K562 (cell line): Measurements from ENCODE around the gene CFAP44. TPM values are rescaled to one million over a fixed set of nuclear protein-coding genes. Genes with fewer than 3 reads are reported as not detected.

Experiments used
- ATAC-seq: fragments of 200-7000 bp; cut with Tn5 transposase; 3 replicates; pipeline ENCODE4 v1.9.1; 2020; ENCODE audit warnings: moderate library complexity
- BruUV-seq: library from RNA; stranded (reverse); fragments of 400-500 nt; replicated peaks from 2 replicates; lab custom pipeline; 2021; lab: Mats Ljungman, UMichigan
- CTCF ChIA-PET: fragments of 300-600 bp; formaldehyde crosslinking; extraction: SDS; loops from one replicate; lab custom pipeline; 2021; ENCODE audit warnings: low intra/inter-chr PET ratio; lab: Yijun Ruan, JAX
- POLR2A ChIA-PET: fragments of 300-600, 350-650 bp; sonication (Branson Sonifier 250); formaldehyde crosslinking; extraction: SDS; loops from one replicate; lab custom pipeline; 2021; ENCODE audit warnings: antibody characterized with exemption, inconsistent platforms; lab: Yijun Ruan, JAX
- DNase-seq, 4 experiments: peaks; one replicate each; pipeline versions ENCODE4 v3.0.0 to v3.0.0-alpha.2; 2011 to 2018; ENCODE audit warnings: low spot score in 3 of 4, mixed read lengths in 3 of 4; ENCODE audit errors: extremely low read depth in 1 of 4
- FAIRE-seq: peaks from 2 replicates; lab custom pipeline; 2011; peaks lifted over from hg19 to GRCh38; lab: Jason Lieb, UNC
- H2AFZ ChIP-seq: 2 replicates; pipeline ENCODE4 v1.6.0; 2011; ENCODE audit warnings: low read depth, low read length, control low read depth, inconsistent platforms
- H3K27ac ChIP-seq: fragments of 200-600 bp; 3 replicates; pipeline ENCODE4 v1.8.0; 2011; ENCODE audit warnings: low read depth, mild to moderate bottlenecking, control low read depth, inconsistent platforms, low read length, moderate library complexity, mixed read lengths; ENCODE audit errors: extremely low read depth
- H3K27me3 ChIP-seq, 2 experiments: fragments of 300-600 bp in 1 of 2; 2 replicates in 1 of 2; 3 replicates in 1 of 2; pipeline versions ENCODE4 v1.6.0 to v1.8.0; 2011; ENCODE audit warnings: inconsistent platforms in 2 of 2, low read length in 2 of 2, mild to moderate bottlenecking in 1 of 2, mixed read lengths in 1 of 2, moderate library complexity in 1 of 2; ENCODE audit not compliant: control insufficient read depth in 2 of 2, insufficient read depth in 2 of 2
- H3K36me3 ChIP-seq: fragments of 300-600 bp; 3 replicates; pipeline ENCODE4 v1.8.0; 2011; ENCODE audit warnings: mild to moderate bottlenecking, low read length, inconsistent platforms; ENCODE audit not compliant: control insufficient read depth, insufficient read depth
- H3K4me1 ChIP-seq, 2 experiments: fragments of 200-600 bp in 1 of 2; replicated peaks in 1 of 2; 2 replicates in 1 of 2; 3 replicates in 1 of 2; pipeline versions ENCODE4 v1.5.1 to v1.8.0; 2011; ENCODE audit warnings: inconsistent platforms in 2 of 2, low read length in 2 of 2, mild to moderate bottlenecking in 1 of 2, mixed read lengths in 1 of 2, moderate library complexity in 1 of 2; ENCODE audit not compliant: control insufficient read depth in 2 of 2, insufficient read depth in 2 of 2
- H3K4me2 ChIP-seq: 2 replicates; pipeline ENCODE4 v1.6.1; 2011; ENCODE audit warnings: low read length, control low read depth, inconsistent platforms, mixed read lengths; ENCODE audit not compliant: insufficient read depth
- H3K4me3 ChIP-seq: fragments of 200-600 bp; sonication (generic), shearing (Covaris generic); 2 replicates; pipeline ENCODE4 v1.5.1; 2016; ENCODE audit warnings: control low read depth, inconsistent platforms
- H3K79me2 ChIP-seq: fragments of 200-600 bp; 3 replicates; pipeline ENCODE4 v1.8.0; 2011; ENCODE audit warnings: low read length, inconsistent platforms; ENCODE audit not compliant: control insufficient read depth, insufficient read depth
- H3K9ac ChIP-seq, 2 experiments: 2 replicates each; pipeline versions ENCODE4 v1.6.0 to v1.6.1; 2011; ENCODE audit warnings: low read depth in 2 of 2, low read length in 2 of 2, control low read depth in 1 of 2, inconsistent platforms in 1 of 2, mild to moderate bottlenecking in 1 of 2, mixed read lengths in 1 of 2; ENCODE audit not compliant: insufficient read depth in 1 of 2
- H3K9me1 ChIP-seq: one replicate; pipeline ENCODE4 v1.6.0; 2011; ENCODE audit warnings: inconsistent platforms, mild to moderate bottlenecking, low read length, moderate library complexity; ENCODE audit not compliant: control insufficient read depth, insufficient read depth
- H3K9me3 ChIP-seq: replicated peaks from 2 replicates; pipeline ENCODE4 v1.5.1; 2011; ENCODE audit warnings: low read depth, low read length, inconsistent platforms; ENCODE audit not compliant: control insufficient read depth, insufficient read depth
- H4K20me1 ChIP-seq: replicated peaks from 2 replicates; pipeline ENCODE4 v1.6.1; 2011; ENCODE audit warnings: low read length, inconsistent platforms, mixed read lengths; ENCODE audit not compliant: control insufficient read depth, insufficient read depth
- ARID1B ChIP-seq: fragments of 450-650 bp; IDR thresholded peaks from 2 replicates; pipeline ENCODE4 v1.6.1; 2016; ENCODE audit warnings: antibody characterized with exemption, mild to moderate bottlenecking, inconsistent platforms
- CTBP1 ChIP-seq: fragments of 450-650 bp; IDR thresholded peaks from 2 replicates; pipeline ENCODE4 v1.6.1; 2016; ENCODE audit warnings: borderline replicate concordance
- FOXK1 ChIP-seq: sonication (generic); formaldehyde crosslinking; IDR thresholded peaks from 2 replicates; pipeline ENCODE4 v1.8.0; 2022; ENCODE audit warnings: missing genetic modification reagents, mild to moderate bottlenecking, borderline replicate concordance
- FOXK2 ChIP-seq, 2 experiments: fragments of 450-650 bp; IDR thresholded peaks in 1 of 2; conservative IDR thresholded peaks in 1 of 2; 2 replicates each; pipeline ENCODE4 v1.6.1; 2016; ENCODE audit warnings: low read depth in 2 of 2, mild to moderate bottlenecking in 1 of 2
- HDAC3 ChIP-seq: fragments of 450-650 bp; IDR thresholded peaks from 2 replicates; pipeline ENCODE4 v1.6.1; 2018; ENCODE audit warnings: borderline replicate concordance, mild to moderate bottlenecking, moderate library complexity; ENCODE audit not compliant: partially characterized antibody
- HDGF ChIP-seq: fragments of 450-650 bp; IDR thresholded peaks from 2 replicates; pipeline ENCODE4 v1.6.1; 2016
- TAF9B ChIP-seq: fragments of 450-650 bp; IDR thresholded peaks from 2 replicates; pipeline ENCODE4 v1.6.1; 2018; ENCODE audit warnings: mild to moderate bottlenecking; ENCODE audit not compliant: partially characterized antibody
- THAP7 ChIP-seq: fragments of 250-450 bp; sonication (Bioruptor Pico); IDR thresholded peaks from 2 replicates; pipeline ENCODE4 v1.5.0; 2021
- THRAP3 ChIP-seq: fragments of 450-650 bp; IDR thresholded peaks from 2 replicates; pipeline ENCODE4 v1.6.1; 2016; ENCODE audit warnings: mild to moderate bottlenecking, inconsistent platforms, borderline replicate concordance
- YY1 ChIP-seq, 3 experiments: IDR thresholded peaks; 2 replicates each; pipeline ENCODE4 v1.6.1; 2011; ENCODE audit warnings: low read length in 2 of 3, mild to moderate bottlenecking in 2 of 3, moderate library complexity in 2 of 3, borderline replicate concordance in 1 of 3, control low read depth in 1 of 3, low read depth in 1 of 3; ENCODE audit not compliant: insufficient read depth in 3 of 3, insufficient replicate concordance in 2 of 3, control insufficient read depth in 1 of 3, insufficient read length in 1 of 3; ENCODE audit errors: extremely low read depth in 1 of 3
- ZNF282 ChIP-seq: sonication (generic); formaldehyde crosslinking; IDR thresholded peaks from 2 replicates; pipeline ENCODE4 v1.8.1; 2023; ENCODE audit warnings: missing genetic modification reagents
- WGBS: fragments of 100-300 bp; shearing (Covaris generic); methylation state at CpG from one replicate; pipeline ENCODE4 v1.1.6; 2016; ENCODE audit warnings: low coverage, mixed read lengths; ENCODE audit not compliant: insufficient coverage; ENCODE audit errors: missing lambda C conversion rate; 5-methylcytosine and 5-hydroxymethylcytosine counted together
- in situ Hi-C: fragments of 300-500 bp; cut with MboI; formaldehyde crosslinking; loops from 4 replicates; pipeline ENCODE4 v1.15.0; 2018; ENCODE audit warnings: inconsistent platforms, mixed read lengths
- intact Hi-C: fragments of 100-400 bp; cut with micrococcal nuclease; formaldehyde crosslinking; loops from 2 replicates; pipeline ENCODE4 v1.14.2; 2022
- polyA plus RNA-seq, 8 experiments: library from polyadenylated mRNA; depleted of rRNA in 4 of 8; stranded (reverse) in 5 of 8; unstranded in 3 of 8; fragments of >200 nt; fragmentation: Nextera tagmentation in 2 of 8; fragmentation: Illumina TruSeq in 1 of 8; extraction: Ambion mirVana in 2 of 8; extraction: Trizol in 1 of 8; gene quantifications; 2 replicates each; pipeline versions ENCODE4 v1.2.1 to v1.2.3, GENCODE V29; 2011 to 2014; ENCODE audit warnings: inconsistent platforms in 1 of 8, missing spikeins in 1 of 8
- total RNA-seq, 7 experiments: library from RNA; depleted of rRNA in 6 of 7; stranded (reverse); fragments of >200 nt in 6 of 7; fragmentation: Illumina TruSeq in 2 of 7; extraction: Trizol in 2 of 7; gene quantifications; 2 replicates each; pipeline versions ENCODE4 v1.2.1 to v1.2.3, GENCODE V29; 2011 to 2021; ENCODE audit warnings: low replicate concordance in 1 of 7

Gene CFAP44
- total and polyA plus RNA-seq, 9 of the 15 experiments (the other 6 are each of a cell fraction or from before 2014, with no cell fraction given): 0.29 to 2.4 (median 1.1) TPM

GRCh38 chr3:113428581-113428980 is 12.7 kb downstream of the CFAP44 start:
- TF ChIP-seq FOXK2 (conservative IDR thresholded peaks at IDR 0.05 in 1 of 2, IDR thresholded peaks at IDR 0.05 in 1 of 2; ENCODE audit: low read depth in 2 of 2) (no peak), CTBP1 (no peak), ARID1B (no peak), YY1 (IDR thresholded peaks at IDR 0.05; ENCODE audit: borderline replicate concordance in 1 of 3, control insufficient read depth in 1 of 3, extremely low read depth in 1 of 3, insufficient read depth in 3 of 3, insufficient read length in 1 of 3, insufficient replicate concordance in 2 of 3, low read depth in 1 of 3, low read length in 2 of 3) (no peak), HDGF (no peak), FOXK1 (no peak), THRAP3 (no peak), TAF9B (no peak), THAP7 (no peak), HDAC3 (no peak), ZNF282 (CRISPR knock-in tag) (no peak)
- TF ChIP-seq, all 486 proteins: peak for 0
- FAIRE-seq: no peak
- POLR2A ChIA-PET: no interaction called here

More at GRCh38 chr3:113428581-113428980, 12.7 kb downstream of the CFAP44 start:
- Histone ChIP-seq H2AFZ (no peak overlapping the region), H3K9me1 (no peaks in the 10 kb centered on the region), H3K4me3 (no peak overlapping the region), H3K9ac (no peak overlapping the region), H3K4me1 (no peaks in the 10 kb centered on the region), H3K9me3 (no peaks in the 10 kb centered on the region), H3K4me2 (no peak overlapping the region), H3K27ac (no peak overlapping the region), H3K27me3 (no peaks in the 10 kb centered on the region), H4K20me1 (no peaks in the 10 kb centered on the region), H3K79me2 (no peaks in the 10 kb centered on the region), H3K36me3 (no peaks in the 10 kb centered on the region)
- in situ Hi-C loops: no loop called here
- 93% methylated on average over 1 of the region's 1 CpG for WGBS
- CTCF ChIA-PET: no interaction called here
- intact Hi-C loops: no loop called here
- BruUV-seq: no TSS peak
- no peak for ATAC-seq
- DNase-seq: no peak
